BLaER1 (cell line): ENCODE results near the gene GIMAP7.
"Not testable (repeated sequence)": the region's sequence is repeated elsewhere in the genome, so short reads cannot be mapped to it uniquely, and the experiment has no call there.

Experiments
- H3K27ac ChIP-seq: shearing (Covaris generic); formaldehyde crosslinking; 2 replicates; pipeline ENCODE4 v1.8.1; 2022
- H3K27me3 ChIP-seq: shearing (Covaris generic); formaldehyde crosslinking; 2 replicates; pipeline ENCODE4 v1.8.1; 2022
- H3K36me3 ChIP-seq: shearing (Covaris generic); formaldehyde crosslinking; 2 replicates; pipeline ENCODE4 v1.8.1; 2022
- H3K4me1 ChIP-seq: shearing (Covaris generic); formaldehyde crosslinking; 2 replicates; pipeline ENCODE4 v1.8.1; 2022
- H3K4me2 ChIP-seq: shearing (Covaris generic); formaldehyde crosslinking; 2 replicates; pipeline ENCODE4 v1.8.1; 2022
- H3K4me3 ChIP-seq: shearing (Covaris generic); formaldehyde crosslinking; 2 replicates; pipeline ENCODE4 v1.8.1; 2022
- H3K9ac ChIP-seq: shearing (Covaris generic); formaldehyde crosslinking; 2 replicates; pipeline ENCODE4 v1.8.1; 2022
- H3K9me3 ChIP-seq: shearing (Covaris generic); formaldehyde crosslinking; 2 replicates; pipeline ENCODE4 v1.8.1; 2022
- H4K20me1 ChIP-seq: shearing (Covaris generic); formaldehyde crosslinking; 2 replicates; pipeline ENCODE4 v1.8.1; 2022
- Cebpa-rat ChIP-seq: shearing (Covaris generic); IDR thresholded peaks from 2 replicates; pipeline ENCODE4 v1.8.1; 2022

GIMAP7 gene

DNA sequence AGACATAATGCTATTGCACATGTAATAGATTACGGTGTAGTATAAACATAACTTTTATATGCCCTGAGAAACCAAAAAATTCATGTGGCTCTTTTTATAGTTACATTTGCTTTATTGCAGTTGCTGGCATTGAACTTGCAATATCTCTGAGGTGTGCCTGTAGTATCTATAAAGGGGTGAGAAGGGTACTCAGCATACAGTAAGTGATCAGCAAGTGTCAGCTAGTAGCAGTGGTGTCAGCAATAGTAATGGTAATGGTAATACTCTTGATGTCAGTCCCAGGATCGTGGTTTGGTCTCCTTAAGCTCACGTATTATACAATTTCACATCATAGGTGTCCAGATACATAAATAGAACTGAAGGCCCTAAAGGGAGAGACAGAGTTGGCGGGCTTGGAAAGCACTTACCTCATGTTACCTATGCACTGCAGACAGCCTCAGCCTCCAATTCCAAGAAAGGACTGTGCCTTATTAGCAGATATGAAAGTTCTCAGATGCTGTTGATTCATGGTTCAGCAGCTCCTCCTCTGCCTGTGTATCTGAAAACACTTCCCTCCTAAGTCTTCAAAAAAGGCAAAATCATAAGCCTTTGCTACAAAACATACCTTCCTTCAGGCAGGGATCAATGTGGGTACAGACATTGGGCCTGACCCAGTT, 6.6 kb upstream of the GIMAP7 start:
- H3K36me3 ChIP-seq = no peaks in the 10 kb centered on the region

DNA sequence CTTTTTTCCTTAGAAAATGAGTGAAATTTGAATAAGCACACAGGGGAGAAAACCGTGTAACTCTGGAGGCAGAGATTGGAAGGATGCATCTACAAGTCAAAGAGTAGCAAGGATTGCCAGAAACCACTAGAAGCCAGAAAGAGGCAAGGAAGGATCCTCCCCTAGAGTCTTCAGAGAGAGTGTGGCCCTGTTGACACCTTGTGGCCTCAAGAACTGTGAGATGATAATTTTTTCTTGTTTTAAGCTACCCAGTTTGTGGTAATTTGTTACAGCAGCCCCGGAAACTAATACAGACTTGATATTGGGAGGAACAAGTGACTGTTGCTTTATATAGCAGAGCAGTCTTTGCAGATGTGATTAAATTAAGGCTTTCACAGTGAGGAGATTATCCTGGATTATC, 3.6 kb upstream of the GIMAP7 start:
- no peak overlapping the region for H3K9ac ChIP-seq
- no peak overlapping the region for H3K4me2 ChIP-seq
- H4K20me1 ChIP-seq = no peaks in the 10 kb centered on the region
- TF ChIP-seq Cebpa-rat = no peak
- no peak overlapping the region for H3K4me3 ChIP-seq
- H3K27me3 ChIP-seq = no peaks in the 10 kb centered on the region
- no peaks in the 10 kb centered on the region for H3K4me1 ChIP-seq
- H3K36me3 ChIP-seq = no peaks in the 10 kb centered on the region
- H3K27ac ChIP-seq = no peak overlapping the region
- peaks cover 6% of the 10 kb centered on the region; the same call in 1 of the 2 replicates for H3K9me3 ChIP-seq

More for the DNA sequence above, 6.6 kb upstream of the GIMAP7 start:
- H3K4me3 ChIP-seq = no peak overlapping the region
- H4K20me1 ChIP-seq = no peaks in the 10 kb centered on the region
- no peak overlapping the region for H3K9ac ChIP-seq
- peaks cover 3% of the 10 kb centered on the region for H3K4me1 ChIP-seq
- H3K4me2 ChIP-seq = no peak overlapping the region
- H3K27ac ChIP-seq = no peak overlapping the region
- H3K9me3 ChIP-seq = peaks cover 6% of the 10 kb centered on the region; the same call in 1 of the 2 replicates
- TF ChIP-seq Cebpa-rat = no peak
- H3K27me3 ChIP-seq = no peaks in the 10 kb centered on the region

DNA sequence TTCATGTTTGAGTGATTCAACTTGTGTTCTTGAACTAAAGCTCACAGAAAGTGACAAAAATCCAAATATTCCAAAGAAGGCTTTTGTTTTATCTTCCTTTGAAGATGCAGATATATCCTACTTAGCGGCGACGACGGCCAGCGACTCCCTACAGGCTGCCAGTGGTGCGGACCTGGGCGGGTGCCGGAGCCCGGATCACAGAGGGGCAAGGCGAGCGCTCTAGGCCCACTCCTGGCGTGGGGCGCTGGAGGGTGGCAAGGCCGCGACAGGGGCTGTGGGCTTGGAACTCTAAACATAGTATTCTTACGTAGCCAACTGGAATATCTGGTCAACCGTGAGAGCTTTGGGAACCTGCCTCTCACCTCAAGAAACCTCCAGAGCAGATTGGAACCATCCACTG, 914 bp upstream of the GIMAP7 start:
- Histone ChIP-seq H3K9ac (no peak overlapping the region), H3K4me1 (no peaks in the 10 kb centered on the region), H4K20me1 (no peaks in the 10 kb centered on the region), H3K4me2 (no peak overlapping the region), H3K4me3 (no peak overlapping the region), H3K27ac (no peak overlapping the region), H3K9me3 (peaks cover 6% of the 10 kb centered on the region; the same call in 1 of the 2 replicates), H3K27me3 (no peaks in the 10 kb centered on the region), H3K36me3 (no peaks in the 10 kb centered on the region)
- no peak for TF ChIP-seq Cebpa-rat

DNA sequence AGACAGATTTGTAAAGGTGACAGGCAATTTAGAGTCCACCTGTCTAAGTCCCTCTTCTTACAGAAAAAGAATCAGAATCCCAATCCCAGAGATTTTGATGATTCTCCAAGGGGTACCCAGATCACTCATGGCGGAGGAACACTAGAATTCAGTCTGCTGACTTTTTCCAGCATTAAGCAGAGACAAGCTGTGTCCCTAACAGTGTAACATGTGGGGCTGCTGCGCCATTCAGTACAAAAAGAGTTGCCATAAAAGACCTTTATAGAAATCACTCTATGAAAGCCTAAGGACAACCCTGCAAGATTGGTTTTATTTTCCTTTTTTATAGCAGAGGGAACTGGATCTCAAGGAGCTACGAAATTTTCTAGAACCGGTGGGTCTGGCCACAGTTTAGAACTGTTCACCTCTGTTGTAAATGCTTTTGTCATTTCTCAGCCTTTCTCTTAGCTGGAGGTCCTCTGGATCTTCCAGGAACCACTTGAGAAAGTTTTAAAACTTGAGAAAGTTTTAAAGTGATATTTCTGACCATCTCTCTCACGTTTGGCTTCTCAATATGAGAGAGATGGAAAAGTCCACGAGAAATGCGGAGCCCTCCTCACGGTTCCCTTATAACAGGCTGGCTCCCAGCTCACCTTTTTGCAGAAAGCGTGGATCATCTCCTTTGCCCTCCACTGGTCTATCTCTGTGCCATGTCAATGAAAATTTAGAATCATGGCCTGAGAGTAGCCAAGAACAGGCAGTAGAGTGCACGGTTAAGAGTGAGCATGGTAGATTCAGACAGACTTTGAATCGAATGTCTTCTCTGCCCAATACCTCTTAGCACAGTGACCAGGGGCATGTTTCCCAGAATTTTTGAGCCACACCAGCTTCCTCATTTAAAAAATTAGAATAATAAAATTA, 826 bp downstream of the GIMAP7 start:
- Histone ChIP-seq H3K27me3 (no peaks in the 10 kb centered on the region), H3K9me3 (no peaks in the 10 kb centered on the region), H4K20me1 (no peaks in the 10 kb centered on the region), H3K4me3 (no peak overlapping the region), H3K4me2 (no peak overlapping the region; the same call in 1 of the 2 replicates), H3K36me3 (no peaks in the 10 kb centered on the region), H3K9ac (no peak overlapping the region), H3K4me1 (no peaks in the 10 kb centered on the region), H3K27ac (no peak overlapping the region)
- TF ChIP-seq Cebpa-rat = no peak

DNA sequence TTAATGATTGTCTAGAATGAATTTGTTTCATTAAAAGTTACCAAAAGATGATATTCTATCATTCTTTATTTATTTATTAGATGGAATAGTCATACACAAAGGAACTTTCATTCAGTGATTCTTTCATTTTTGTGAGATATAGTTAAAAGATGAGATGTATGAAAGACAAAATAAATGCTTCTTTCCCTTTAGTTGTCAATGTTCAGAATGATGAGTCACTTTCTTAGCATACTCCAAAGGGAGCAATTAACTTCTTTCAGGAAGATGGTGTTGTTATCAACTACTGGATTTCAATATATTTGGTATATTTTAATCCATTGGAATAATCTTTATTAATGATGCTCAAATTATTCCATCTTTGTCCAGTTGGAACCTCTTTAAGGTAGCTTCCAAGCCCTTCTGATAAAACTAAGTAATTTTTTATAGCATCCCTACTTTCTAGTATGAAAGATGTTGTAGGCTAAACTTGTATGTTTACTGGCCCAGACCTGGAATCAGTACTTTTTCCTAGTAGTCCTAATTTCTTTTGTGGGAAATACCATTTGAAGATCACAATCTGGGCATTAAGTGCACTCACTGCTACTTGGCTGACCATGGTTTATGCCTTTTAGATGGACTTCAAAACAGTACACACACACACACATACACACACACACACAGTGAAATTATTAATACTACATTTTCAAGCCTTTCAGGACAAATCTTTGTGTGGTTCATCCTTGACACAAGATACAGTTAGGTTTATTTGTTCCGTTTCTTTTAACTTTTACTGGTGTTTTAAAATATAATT, 2.5 kb downstream of the GIMAP7 start:
- no peaks in the 10 kb centered on the region for H3K9me3 ChIP-seq
- H3K27me3 ChIP-seq = no peaks in the 10 kb centered on the region
- H3K4me3 ChIP-seq = no peak overlapping the region
- H3K4me2 ChIP-seq = no peak overlapping the region
- no peaks in the 10 kb centered on the region for H3K36me3 ChIP-seq
- no peak overlapping the region for H3K9ac ChIP-seq
- no peaks in the 10 kb centered on the region for H4K20me1 ChIP-seq
- no peak for TF ChIP-seq Cebpa-rat
- H3K4me1 ChIP-seq = no peaks in the 10 kb centered on the region
- H3K27ac ChIP-seq = no peak overlapping the region

DNA sequence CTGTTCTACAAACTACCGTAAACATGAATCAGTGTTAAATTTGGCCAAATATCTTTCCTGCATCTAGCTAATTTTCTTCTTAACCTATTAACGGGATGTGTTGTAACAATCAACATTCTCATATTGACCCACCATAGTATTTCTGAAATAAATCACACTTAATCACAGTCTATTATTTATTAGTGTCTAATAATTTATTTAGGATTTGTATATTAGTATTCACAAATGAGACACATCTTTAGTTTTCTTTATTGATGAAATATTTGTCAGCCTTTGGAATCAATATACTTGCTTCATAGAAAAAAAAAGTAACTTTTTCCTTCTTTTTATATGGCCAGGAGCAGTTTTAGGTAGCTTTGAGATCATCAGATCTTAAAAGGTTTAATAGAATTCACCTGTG, 4.6 kb downstream of the GIMAP7 start:
- no peak for TF ChIP-seq Cebpa-rat
- Histone ChIP-seq H3K27me3 (no peaks in the 10 kb centered on the region), H3K4me1 (no peaks in the 10 kb centered on the region), H3K27ac (no peak overlapping the region), H4K20me1 (no peaks in the 10 kb centered on the region), H3K4me2 (no peak overlapping the region), H3K4me3 (no peak overlapping the region), H3K9me3 (no peaks in the 10 kb centered on the region), H3K9ac (no peak overlapping the region), H3K36me3 (no peaks in the 10 kb centered on the region)

DNA sequence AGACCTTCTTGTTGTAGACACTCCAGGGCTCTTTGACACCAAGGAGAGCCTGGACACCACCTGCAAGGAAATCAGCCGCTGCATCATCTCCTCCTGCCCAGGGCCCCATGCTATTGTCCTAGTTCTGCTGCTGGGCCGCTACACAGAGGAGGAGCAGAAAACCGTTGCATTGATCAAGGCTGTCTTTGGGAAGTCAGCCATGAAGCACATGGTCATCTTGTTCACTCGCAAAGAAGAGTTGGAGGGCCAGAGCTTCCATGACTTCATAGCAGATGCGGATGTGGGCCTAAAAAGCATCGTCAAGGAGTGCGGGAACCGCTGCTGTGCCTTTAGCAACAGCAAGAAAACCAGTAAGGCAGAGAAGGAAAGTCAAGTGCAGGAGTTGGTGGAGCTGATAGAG, 5.5 kb downstream of the GIMAP7 start:
- no peak for TF ChIP-seq Cebpa-rat
- H3K4me2 ChIP-seq = no peak overlapping the region
- H3K4me3 ChIP-seq = no peak overlapping the region

DNA sequence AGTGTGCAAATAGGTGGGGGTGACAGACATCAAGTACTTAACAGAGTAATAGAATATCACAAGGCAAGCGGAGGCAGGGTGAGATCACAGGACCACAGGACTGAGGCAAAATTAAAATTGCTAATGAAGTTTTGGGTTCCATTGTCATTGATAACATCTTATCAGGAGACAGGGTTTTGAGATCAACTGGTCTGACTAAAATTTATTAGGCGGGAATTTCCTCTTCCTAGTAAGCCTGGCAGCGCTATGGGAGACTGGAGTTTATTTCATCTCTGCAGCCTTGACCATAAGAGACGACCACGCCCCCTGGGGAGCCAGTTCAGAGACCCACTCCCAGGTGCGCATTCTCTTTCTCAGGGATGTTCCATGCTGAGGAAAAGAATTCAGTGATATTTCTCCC, 8.3 kb downstream of the GIMAP7 start:
- H4K20me1 ChIP-seq, H3K4me3 ChIP-seq, H3K27me3 ChIP-seq, H3K9ac ChIP-seq, H3K27ac ChIP-seq, H3K9me3 ChIP-seq, H3K4me2 ChIP-seq, H3K36me3 ChIP-seq, H3K4me1 ChIP-seq: not testable (repeated sequence)

More for the DNA sequence above, 5.5 kb downstream of the GIMAP7 start:
- Histone ChIP-seq H3K27ac (no peak overlapping the region), H3K27me3 (no peaks in the 10 kb centered on the region), H3K4me1 (no peaks in the 10 kb centered on the region), H4K20me1 (no peaks in the 10 kb centered on the region), H3K9ac (no peak overlapping the region), H3K9me3 (no peaks in the 10 kb centered on the region), H3K36me3 (no peaks in the 10 kb centered on the region)

DNA sequence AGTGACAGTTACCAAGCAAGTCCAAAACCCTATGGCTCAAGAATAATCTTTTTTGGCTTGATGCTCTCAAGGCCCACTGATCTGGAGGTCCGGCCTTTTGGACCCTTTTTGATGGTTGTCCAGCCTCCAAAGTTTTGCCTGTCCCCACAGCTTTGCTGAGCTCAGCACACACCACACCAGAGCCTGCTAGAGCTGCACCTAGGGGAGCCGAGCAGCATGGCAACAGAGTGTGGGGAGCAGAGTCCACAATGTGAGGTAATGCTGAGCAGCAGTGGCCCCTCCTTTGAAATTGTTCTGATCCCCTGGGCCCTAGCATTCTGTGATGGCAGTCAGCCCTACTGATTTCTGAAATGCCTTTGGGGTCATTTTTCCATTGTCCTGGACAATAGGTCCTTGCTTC, 9.3 kb downstream of the GIMAP7 start:
- H3K27me3 ChIP-seq = no peaks in the 10 kb centered on the region
- H3K4me2 ChIP-seq = no peak overlapping the region
- H3K27ac ChIP-seq = no peak overlapping the region
- no peak overlapping the region for H3K9ac ChIP-seq
- H3K4me1 ChIP-seq = no peaks in the 10 kb centered on the region
- H4K20me1 ChIP-seq = no peaks in the 10 kb centered on the region
- H3K4me3 ChIP-seq = no peak overlapping the region
- no peaks in the 10 kb centered on the region for H3K36me3 ChIP-seq
- no peak for TF ChIP-seq Cebpa-rat
- peaks cover 9% of the 10 kb centered on the region for H3K9me3 ChIP-seq

DNA sequence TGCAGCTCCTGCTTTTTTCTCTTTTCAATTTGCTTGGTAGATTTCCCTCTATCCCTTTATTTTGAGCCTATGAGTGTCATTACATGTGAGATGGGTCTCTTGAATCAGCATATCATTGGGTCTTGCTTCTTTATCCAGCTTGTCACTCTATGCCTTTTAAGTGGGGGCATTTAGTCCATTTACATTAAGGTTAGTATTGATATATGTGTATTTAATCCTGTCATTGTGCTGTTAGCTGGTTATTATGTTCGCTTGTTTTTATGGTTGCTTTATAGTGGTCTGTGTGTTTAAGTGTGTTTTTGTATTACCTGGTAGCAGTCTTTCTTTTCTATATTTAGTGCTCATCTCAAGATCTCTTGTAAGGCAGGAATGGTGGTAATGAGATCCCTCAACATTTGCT, 17.0 kb downstream of the GIMAP7 start:
- no peak for TF ChIP-seq Cebpa-rat
- Histone ChIP-seq H3K4me2 (no peak overlapping the region), H3K9me3 (peaks cover 57% of the 10 kb centered on the region), H4K20me1 (no peaks in the 10 kb centered on the region), H3K4me3 (no peak overlapping the region), H3K27me3 (no peaks in the 10 kb centered on the region), H3K27ac (no peak overlapping the region), H3K4me1 (no peaks in the 10 kb centered on the region), H3K36me3 (no peaks in the 10 kb centered on the region), H3K9ac (no peak overlapping the region)
